ENCODE measurements around the gene IRS1. TPM values are rescaled to one million over a fixed set of nuclear protein-coding genes. Genes with fewer than 3 reads are reported as not detected.

IRS1 gene
- total RNA-seq, 1 experiment from 2014 or later: 10.5 TPM

DNA sequence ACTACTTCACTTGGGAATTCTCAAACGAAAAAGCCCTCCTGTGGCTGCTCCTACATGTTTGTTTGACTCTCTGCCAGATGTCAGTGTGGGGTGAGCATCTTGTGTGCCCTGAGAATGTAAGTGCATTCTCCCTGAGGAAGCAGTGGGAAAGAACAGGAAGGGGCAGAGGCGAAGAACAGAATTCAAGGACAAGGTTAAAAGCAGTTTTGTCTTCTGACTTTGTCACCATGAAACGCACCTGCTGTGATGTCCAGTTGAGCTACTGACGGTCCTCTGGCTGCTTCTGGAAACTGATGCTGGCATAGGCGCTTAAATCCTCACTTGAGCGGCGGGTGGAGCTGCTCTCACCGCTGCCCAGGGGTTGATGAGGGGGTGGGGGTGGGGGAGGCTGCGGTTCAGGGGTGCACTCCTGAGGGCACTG is 4.9 kb downstream of the IRS1 start:
- peak; percentile 65 for DNase-seq (ENCODE audit: unreplicated experiment)
- Mint-ChIP-seq H3K36me3 (ENCODE audit: insufficient read depth, unreplicated experiment) (peaks cover 16% of the 10 kb centered on the region), H3K4me3 (ENCODE audit: unreplicated experiment) (peak overlapping the region; percentile 73), H3K9me3 (ENCODE audit: unreplicated experiment) (no peaks in the 10 kb centered on the region), H3K4me1 (ENCODE audit: insufficient read depth, unreplicated experiment) (peaks cover 35% of the 10 kb centered on the region), H3K27ac (ENCODE audit: low read depth, unreplicated experiment) (peak overlapping the region; percentile 98), H3K27me3 (ENCODE audit: insufficient read depth, unreplicated experiment) (no peaks in the 10 kb centered on the region)
- intact Hi-C loops (cut with micrococcal nuclease): loop anchor here (1.0 to 10.0 kb wide), 5 partner anchors 142 to 760 kb away; no protein-coding TSS in a partner anchor
- TF ChIP-seq, protein P1, sequence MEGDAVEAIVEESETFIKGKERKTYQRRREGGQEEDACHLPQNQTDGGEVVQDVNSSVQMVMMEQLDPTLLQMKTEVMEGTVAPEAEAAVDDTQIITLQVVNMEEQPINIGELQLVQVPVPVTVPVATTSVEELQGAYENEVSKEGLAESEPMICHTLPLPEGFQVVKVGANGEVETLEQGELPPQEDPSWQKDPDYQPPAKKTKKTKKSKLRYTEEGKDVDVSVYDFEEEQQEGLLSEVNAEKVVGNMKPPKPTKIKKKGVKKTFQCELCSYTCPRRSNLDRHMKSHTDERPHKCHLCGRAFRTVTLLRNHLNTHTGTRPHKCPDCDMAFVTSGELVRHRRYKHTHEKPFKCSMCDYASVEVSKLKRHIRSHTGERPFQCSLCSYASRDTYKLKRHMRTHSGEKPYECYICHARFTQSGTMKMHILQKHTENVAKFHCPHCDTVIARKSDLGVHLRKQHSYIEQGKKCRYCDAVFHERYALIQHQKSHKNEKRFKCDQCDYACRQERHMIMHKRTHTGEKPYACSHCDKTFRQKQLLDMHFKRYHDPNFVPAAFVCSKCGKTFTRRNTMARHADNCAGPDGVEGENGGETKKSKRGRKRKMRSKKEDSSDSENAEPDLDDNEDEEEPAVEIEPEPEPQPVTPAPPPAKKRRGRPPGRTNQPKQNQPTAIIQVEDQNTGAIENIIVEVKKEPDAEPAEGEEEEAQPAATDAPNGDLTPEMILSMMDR (IDR thresholded peaks at IDR 0.05; ENCODE audit: unreplicated experiment): no peak
- no TSS peak for BruUV-seq (replicated peaks)
- ChIA-PET CTCF (interaction anchor here (0.6 to 3.2 kb wide), 11 partner anchors 8 to 906 kb away, joined by 3 to 18 read pairs (median 4); partner anchors contain the start of gene RHBDD1), POLR2A (interaction anchor here (0.6 to 13.1 kb wide), 22 partner anchors 8 to 906 kb away, joined by 3 to 114 read pairs (median 4); partner anchors contain the start of gene RHBDD1)

DNA sequence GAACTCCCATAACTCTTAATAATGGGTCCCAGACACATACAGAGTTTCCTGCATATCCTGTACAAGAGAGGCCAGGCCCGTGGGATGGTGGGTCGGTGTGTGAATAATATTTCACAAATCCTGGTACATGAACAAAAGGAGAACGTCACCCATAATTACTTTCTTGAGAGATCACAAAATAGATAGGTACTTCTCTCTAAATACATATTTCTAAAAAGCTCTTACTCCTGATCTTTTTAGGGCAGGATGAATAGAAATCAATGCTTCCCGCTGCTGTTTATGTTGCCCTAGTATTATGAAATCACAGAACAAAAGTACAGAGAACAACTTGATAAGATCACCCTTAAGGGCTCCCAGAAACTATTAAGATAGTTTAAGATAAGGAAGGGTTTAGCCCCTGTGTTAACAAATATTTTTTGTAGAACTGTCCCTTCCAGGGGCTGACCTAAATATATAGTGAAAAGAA is 5.4 kb downstream of the IRS1 start:
- peak overlapping the region; percentile 73 for H3K4me3 Mint-ChIP-seq (ENCODE audit: unreplicated experiment)
- intact Hi-C loops (cut with micrococcal nuclease): loop anchor here (1.0 to 10.0 kb wide), 5 partner anchors 142 to 759 kb away; no protein-coding TSS in a partner anchor
- no TSS peak for BruUV-seq (replicated peaks)
- peak overlapping the region; percentile 98 for H3K27ac Mint-ChIP-seq (ENCODE audit: low read depth, unreplicated experiment)
- peaks cover 35% of the 10 kb centered on the region for H3K4me1 Mint-ChIP-seq (ENCODE audit: insufficient read depth, unreplicated experiment)
- no peaks in the 10 kb centered on the region for H3K27me3 Mint-ChIP-seq (ENCODE audit: insufficient read depth, unreplicated experiment)
- ChIA-PET POLR2A (interaction anchor here (0.6 to 13.1 kb wide), 22 partner anchors 8 to 905 kb away, joined by 3 to 114 read pairs (median 4); partner anchors contain the start of gene RHBDD1), CTCF (interaction anchor here (0.8 to 3.2 kb wide), 6 partner anchors 9 to 905 kb away, joined by 3 to 18 read pairs (median 7); no protein-coding TSS in a partner anchor)
- no peak for DNase-seq (ENCODE audit: unreplicated experiment)
- peaks cover 16% of the 10 kb centered on the region for H3K36me3 Mint-ChIP-seq (ENCODE audit: insufficient read depth, unreplicated experiment)
- TF ChIP-seq, protein P1 (IDR thresholded peaks at IDR 0.05; ENCODE audit: unreplicated experiment): no peak
- H3K9me3 Mint-ChIP-seq (ENCODE audit: unreplicated experiment): no peaks in the 10 kb centered on the region

DNA sequence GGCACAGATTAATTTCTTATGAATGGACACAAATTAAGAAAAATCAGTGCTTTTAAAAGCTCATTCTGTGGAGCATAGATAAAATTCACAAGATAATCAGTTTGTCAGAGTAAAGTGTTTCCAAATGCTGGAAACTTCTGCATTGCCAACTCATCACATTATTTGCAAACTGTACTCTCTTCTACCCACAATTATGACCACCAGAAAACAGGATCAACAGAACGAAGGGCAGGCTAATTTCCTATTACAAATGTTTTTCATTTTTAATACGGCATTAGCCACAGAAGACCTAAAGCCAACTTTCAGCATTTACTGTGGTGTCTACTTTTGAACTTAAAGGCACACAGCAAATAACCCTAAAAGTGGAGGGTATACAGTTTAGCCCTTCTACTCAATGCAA is 6.0 kb downstream of the IRS1 start:
- H3K4me3 Mint-ChIP-seq (ENCODE audit: unreplicated experiment): peak overlapping the region; percentile 73
- no TSS peak for BruUV-seq (replicated peaks)
- TF ChIP-seq, protein P1 (IDR thresholded peaks at IDR 0.05; ENCODE audit: unreplicated experiment): no peak
- H3K9me3 Mint-ChIP-seq (ENCODE audit: unreplicated experiment): no peaks in the 10 kb centered on the region
- H3K4me1 Mint-ChIP-seq (ENCODE audit: insufficient read depth, unreplicated experiment): peaks cover 35% of the 10 kb centered on the region
- H3K27me3 Mint-ChIP-seq (ENCODE audit: insufficient read depth, unreplicated experiment): no peaks in the 10 kb centered on the region
- intact Hi-C loops (cut with micrococcal nuclease): loop anchor here (1.0 to 10.0 kb wide), 6 partner anchors 141 to 759 kb away; no protein-coding TSS in a partner anchor
- ChIA-PET CTCF (interaction anchor here (0.7 to 3.2 kb wide), 4 partner anchors 9 to 905 kb away, joined by 3 to 18 read pairs (median 7); no protein-coding TSS in a partner anchor), POLR2A (interaction anchor here (0.7 to 13.1 kb wide), 18 partner anchors 9 to 905 kb away, joined by 3 to 114 read pairs (median 6); partner anchors contain the start of gene RHBDD1)
- DNase-seq (ENCODE audit: unreplicated experiment): no peak
- peak overlapping the region; percentile 98 for H3K27ac Mint-ChIP-seq (ENCODE audit: low read depth, unreplicated experiment)
- peaks cover 16% of the 10 kb centered on the region for H3K36me3 Mint-ChIP-seq (ENCODE audit: insufficient read depth, unreplicated experiment)

DNA sequence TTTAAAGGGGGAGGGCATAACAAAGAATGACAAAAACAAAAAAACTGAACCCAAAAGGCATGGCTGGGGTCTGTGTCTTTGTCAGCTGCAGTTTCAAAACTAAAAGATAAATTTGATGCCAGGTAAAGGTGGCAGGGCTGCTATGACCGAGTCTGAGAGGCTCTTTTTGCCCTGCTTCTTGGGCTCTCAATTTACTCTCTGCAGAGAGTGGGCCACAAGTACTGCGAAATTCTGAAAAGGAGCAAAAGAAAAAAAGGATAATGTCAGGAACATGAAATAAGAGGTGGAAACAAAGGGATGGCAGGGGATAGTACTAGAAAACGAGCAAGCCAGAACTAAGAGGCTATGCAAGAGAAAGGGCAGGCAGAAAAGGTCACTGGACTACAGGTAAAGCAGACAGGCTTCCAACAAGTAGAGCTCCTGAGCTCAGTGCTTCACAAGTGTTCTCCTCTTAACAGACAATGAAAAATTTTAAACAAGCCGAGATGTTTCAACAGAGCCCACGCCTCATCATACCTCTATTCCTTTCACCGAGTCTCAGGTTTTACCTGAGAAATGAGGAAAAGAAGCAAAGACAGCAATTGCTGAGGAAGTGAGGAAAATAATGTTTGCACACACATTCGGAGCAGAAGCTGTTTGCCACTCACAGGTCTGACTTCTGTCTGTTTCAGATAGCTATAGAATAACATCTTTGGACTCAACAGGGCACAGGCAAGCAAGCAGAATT is 7.3 kb downstream of the IRS1 start:
- BruUV-seq (replicated peaks): TSS peak; percentile 83
- TF ChIP-seq, protein P1 (IDR thresholded peaks at IDR 0.05; ENCODE audit: unreplicated experiment): no peak
- Mint-ChIP-seq H3K27ac (ENCODE audit: low read depth, unreplicated experiment) (peak overlapping the region; percentile 98), H3K9me3 (ENCODE audit: unreplicated experiment) (no peaks in the 10 kb centered on the region), H3K36me3 (ENCODE audit: insufficient read depth, unreplicated experiment) (peaks cover 16% of the 10 kb centered on the region), H3K27me3 (ENCODE audit: insufficient read depth, unreplicated experiment) (no peaks in the 10 kb centered on the region), H3K4me1 (ENCODE audit: insufficient read depth, unreplicated experiment) (peaks cover 35% of the 10 kb centered on the region), H3K4me3 (ENCODE audit: unreplicated experiment) (peak overlapping the region; percentile 73)
- CTCF ChIA-PET: interaction anchor here (0.7 to 1.0 kb wide), 7 partner anchors 10 to 1553 kb away, joined by 3 to 4 read pairs (median 3); no protein-coding TSS in a partner anchor
- intact Hi-C loops (cut with micrococcal nuclease): loop anchor here (1.0 to 10.0 kb wide), 6 partner anchors 140 to 903 kb away; no protein-coding TSS in a partner anchor
- POLR2A ChIA-PET: interaction anchor here (0.6 to 13.1 kb wide), 23 partner anchors 10 to 903 kb away, joined by 3 to 114 read pairs (median 5); partner anchors contain the start of gene RHBDD1
- peak; percentile 42 for DNase-seq (ENCODE audit: unreplicated experiment)

Data from MCF 10A (cell line).